ENCODE results near the gene RGS10.
"Not testable (repeated sequence)": the region's sequence is repeated elsewhere in the genome, so short reads cannot be mapped to it uniquely, and the experiment has no call there.

RGS10 gene

DNA sequence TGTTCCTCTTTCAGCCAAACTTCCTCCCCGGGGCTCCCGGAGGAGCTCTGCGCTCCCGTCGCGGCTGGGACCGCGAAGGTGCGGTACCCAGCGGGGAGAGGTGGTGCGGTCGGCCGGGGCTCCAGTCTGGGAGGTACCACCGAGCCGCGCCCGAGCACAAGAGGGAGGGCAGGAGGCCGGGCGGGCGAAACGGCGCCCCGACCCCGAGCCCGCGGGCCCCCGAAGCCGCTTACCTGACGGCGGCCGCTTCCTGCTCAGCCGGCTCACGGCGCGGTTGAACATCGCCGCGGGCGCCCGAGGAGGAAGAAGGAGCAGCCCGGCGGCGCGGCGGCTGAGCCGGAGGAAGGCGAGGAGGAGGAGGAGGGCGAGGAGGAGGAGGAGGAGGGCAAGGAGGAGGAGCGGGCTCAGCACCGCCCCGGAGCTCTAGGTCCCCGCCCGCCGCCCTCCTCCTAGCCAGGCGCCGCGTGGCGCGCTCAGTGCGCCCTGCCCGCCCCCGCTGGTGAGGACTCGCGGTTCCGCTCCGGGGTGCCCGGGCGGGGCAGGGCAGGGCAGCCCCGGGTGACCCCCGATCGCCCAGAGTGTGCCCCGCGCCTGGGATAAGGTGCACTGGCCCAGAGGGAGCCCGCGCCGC, at the start of gene RGS10:
RGS10 (minus strand) TSS at position 363 of the 631 bp plus-strand sequence; CDS start at position 282, 81 bp downstream.
- no peak for FAIRE-seq
- DNase-seq (ENCODE audit: insufficient read length, low spot score): peak; percentile 54

DNA sequence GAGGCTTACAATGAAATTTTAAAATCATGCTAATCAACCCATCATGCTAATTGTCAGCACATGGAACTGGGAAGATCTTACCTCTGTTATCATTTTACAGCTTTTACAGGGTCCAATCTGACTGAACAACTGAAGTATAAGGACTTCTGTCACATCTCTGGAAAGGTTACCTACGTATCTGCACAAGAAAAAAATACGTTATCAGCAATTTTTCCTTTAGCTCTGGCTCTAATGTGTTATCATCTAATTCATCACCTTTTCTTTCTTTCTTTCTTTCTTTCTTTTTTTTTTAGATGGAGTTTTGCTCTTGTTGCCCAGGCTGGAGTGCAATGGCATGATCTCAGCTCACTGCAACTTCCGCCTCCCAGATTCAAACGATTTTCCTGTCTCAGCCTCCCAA, 45.6 kb upstream of the RGS10 start:
- no peak for DNase-seq (ENCODE audit: insufficient read length, low spot score)
- no peak for FAIRE-seq

- DNase-seq (ENCODE audit: insufficient read length, low spot score) (no peak), FAIRE-seq (no peak)
Observed at GRCh38 chr10:119578355-119578754, 35.8 kb upstream of the RGS10 start.

- DNase-seq (ENCODE audit: insufficient read length, low spot score) (no peak), FAIRE-seq (no peak)
Observed at GRCh38 chr10:119575991-119576390, 33.5 kb upstream of the RGS10 start.

DNA sequence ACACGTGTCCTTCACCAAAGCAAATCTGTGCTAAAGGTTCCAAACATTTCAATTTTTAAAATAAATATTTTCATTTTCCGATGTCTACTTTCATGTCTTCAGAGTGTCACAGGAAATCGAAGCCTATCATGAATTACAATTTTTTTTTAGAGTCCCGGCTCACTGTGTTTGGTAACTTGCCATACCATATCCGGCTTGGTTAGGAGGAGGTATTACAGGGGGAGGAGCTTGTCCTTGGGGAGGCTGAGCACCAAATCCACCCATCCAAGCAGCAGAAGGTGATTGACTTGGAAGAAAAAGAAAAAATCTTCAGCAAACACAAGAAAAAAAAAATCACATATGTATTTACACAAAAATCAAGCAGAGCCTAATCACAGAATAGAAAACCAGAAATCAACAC, 33.0 kb upstream of the RGS10 start:
- FAIRE-seq (no peak), DNase-seq (ENCODE audit: insufficient read length, low spot score) (no peak)

DNA sequence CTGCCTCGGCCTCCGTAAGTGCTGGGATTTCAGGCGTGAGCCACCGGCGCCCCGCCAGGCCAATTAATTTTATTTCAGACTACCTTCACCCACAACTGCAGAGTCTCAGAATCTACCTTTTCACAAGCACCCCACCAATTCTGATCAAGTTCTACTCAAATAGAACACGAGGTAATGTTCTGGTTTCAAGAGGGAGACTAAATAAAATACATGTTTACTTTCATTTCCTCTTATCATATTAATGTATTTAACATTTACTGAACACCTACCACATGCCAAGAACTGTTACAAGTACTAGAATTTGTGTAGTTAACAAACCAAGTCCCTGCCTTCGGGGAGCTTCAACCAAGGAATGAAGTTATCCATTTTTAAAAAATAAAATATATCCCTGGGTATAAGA, 25.5 kb upstream of the RGS10 start:
- DNase-seq (ENCODE audit: insufficient read length, low spot score): no peak
- FAIRE-seq: no peak

GRCh38 chr10:119562097-119562496, 19.6 kb upstream of the RGS10 start:
- FAIRE-seq (no peak), DNase-seq (ENCODE audit: insufficient read length, low spot score) (no peak)

DNA sequence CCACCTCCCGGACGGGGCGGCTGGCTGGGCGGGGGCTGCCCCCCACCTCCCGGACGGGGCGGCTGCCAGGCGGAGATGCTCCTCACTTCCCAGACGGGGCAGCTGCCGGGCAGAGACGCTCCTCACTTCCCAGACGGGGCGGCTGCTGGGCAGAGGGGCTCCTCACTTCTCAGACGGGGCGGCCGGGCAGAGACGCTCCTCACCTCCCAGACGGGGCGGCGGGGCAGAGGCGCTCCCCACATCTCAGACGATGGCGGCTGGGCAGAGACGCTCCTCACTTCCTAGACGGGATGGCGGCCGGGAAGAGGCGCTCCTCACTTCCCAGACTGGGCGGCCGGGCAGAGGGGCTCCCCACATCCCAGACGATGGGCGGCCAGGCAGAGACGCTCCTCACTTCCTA, 17.0 kb upstream of the RGS10 start:
- not testable (repeated sequence) for FAIRE-seq; DNase-seq (ENCODE audit: insufficient read length, low spot score)

GRCh38 chr10:119556081-119556480, 13.6 kb upstream of the RGS10 start:
- not testable (repeated sequence) for FAIRE-seq

DNA sequence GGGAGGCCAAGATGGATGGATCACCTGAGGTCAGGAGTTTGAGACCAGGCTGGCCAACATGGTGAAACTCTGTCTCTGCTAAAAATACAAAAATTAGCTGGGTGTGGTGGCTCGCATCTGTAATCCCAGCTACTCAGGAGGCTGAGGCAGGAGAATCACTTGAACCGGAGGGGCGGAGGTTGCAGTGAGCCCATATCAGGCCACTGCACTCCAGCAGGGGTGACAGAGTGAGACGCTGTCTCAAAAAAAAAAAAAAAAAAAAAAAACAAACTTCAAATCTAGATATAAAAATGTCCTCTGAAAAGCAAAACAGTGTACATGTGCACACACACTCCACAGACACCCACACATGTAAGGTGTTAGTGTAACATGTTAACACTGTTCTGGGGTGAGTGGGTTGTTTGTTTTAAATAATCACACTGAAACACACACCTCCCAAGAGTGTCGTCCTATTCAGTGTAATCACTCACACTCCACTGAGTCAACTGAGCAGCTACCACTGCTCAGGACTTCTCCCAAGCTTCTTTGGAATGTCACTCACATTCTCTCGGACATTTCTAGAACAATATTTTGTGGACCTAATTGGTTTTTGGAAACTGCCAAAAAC, 12.8 kb upstream of the RGS10 start:
- DNase-seq (ENCODE audit: insufficient read length, low spot score) (no peak), FAIRE-seq (no peak)

More at GRCh38 chr10:119556081-119556480, 13.6 kb upstream of the RGS10 start:
- not testable (repeated sequence) for DNase-seq (ENCODE audit: insufficient read length, low spot score)

GRCh38 chr10:119550827-119551226, 8.3 kb upstream of the RGS10 start:
- FAIRE-seq: no peak
- no peak for DNase-seq (ENCODE audit: insufficient read length, low spot score)

DNA sequence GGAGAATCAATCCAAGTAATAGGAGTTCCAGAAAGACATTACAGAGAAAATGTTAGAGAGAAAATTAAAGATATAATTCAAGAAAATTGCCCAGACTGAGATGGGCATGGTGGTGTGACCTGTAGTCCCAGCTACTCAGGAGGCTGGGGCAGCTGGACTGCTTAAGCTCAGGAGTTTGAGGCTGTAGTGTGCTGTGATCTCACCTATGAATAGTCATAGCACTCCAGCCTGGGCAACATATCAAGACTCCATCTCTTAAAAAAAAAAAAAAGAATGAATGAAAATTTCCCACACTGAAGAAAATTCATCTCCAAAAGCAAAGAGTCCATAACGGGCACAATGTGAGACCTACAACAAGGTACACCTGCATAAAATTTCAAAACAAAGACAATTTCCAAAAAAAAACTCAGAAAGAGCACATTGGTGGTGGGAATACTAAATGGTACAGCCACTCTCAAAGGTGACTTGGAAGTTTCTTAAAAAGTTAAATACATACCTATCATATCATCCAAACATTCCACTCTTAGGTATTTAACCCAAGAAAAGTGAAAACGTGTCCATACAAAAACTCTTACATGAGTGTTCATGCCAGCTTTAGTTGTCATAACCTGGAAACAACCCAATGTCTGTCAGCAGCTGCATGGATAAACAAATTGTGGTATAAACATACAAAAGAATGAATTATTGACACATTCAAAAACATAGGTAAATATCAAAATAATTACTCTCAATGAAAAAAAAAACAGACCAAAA, 6.9 kb upstream of the RGS10 start:
- FAIRE-seq: no peak

DNA sequence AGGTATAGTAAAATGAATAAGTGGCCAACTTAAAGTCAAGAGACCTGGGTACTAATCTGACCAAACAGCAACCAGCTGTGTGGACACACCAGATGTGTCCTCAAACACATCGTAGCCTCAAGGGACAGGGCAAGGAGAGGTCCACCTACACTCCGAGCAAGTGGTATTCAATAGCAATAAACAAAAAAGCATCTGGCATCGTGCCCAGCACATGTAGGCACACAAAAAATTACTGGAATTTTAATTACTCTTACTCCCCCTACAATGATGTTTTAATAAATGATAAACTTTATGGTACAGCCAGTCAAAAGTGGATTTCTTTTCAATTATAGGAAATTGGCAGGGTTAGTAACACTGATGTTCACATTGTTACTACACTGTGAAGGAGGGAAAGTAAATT, 3.5 kb upstream of the RGS10 start:
- FAIRE-seq: no peak
- DNase-seq (ENCODE audit: insufficient read length, low spot score): no peak

More for the DNA sequence above, 6.9 kb upstream of the RGS10 start:
- no peak for DNase-seq (ENCODE audit: insufficient read length, low spot score)

- DNase-seq (ENCODE audit: insufficient read length, low spot score) (no peak), FAIRE-seq (no peak)
Observed at GRCh38 chr10:119545310-119545709, 2.8 kb upstream of the RGS10 start.

GRCh38 chr10:119543814-119544642, 1.5 kb upstream of the RGS10 start:
- no peak for FAIRE-seq
- no peak for DNase-seq (ENCODE audit: insufficient read length, low spot score)

GRCh38 chr10:119542988-119543813, 682 bp upstream of the RGS10 start:
- peak; percentile 49 for DNase-seq (ENCODE audit: insufficient read length, low spot score)
- FAIRE-seq: no peak

GRCh38 chr10:119541459-119542356, 811 bp downstream of the RGS10 start:
- FAIRE-seq: no peak
- no peak for DNase-seq (ENCODE audit: insufficient read length, low spot score)

- FAIRE-seq: no peak
- no peak for DNase-seq (ENCODE audit: insufficient read length, low spot score)
Observed at GRCh38 chr10:119541046-119541445, 1.5 kb downstream of the RGS10 start.

GRCh38 chr10:119540038-119540437, 2.5 kb downstream of the RGS10 start:
- FAIRE-seq: no peak
- DNase-seq (ENCODE audit: insufficient read length, low spot score): no peak

Data from HTR-8/SVneo (cell line).